Activated CD8-positive, alpha-beta T cell treated with anti-CD3 and anti-CD28 coated beads, Interleukin-2, amount 10 ng/mL, durations not matched to agents 7 days and 5 days (primary cell): Measurements from ENCODE around the gene LRRC2. TPM values are rescaled to one million over a fixed set of nuclear protein-coding genes. Genes with fewer than 3 reads are reported as not detected.
"Not testable (repeated sequence)": the region's sequence is repeated elsewhere in the genome, so short reads cannot be mapped to it uniquely, and the experiment has no call there.

Experiments used
- ATAC-seq: fragments of 150-1000 bp; cut with Tn5 transposase; one replicate; pipeline ENCODE4 v1.10.0; 2021; ENCODE audit warnings: moderate library complexity
- CTCF ChIA-PET: fragments of 350-600 bp; sonication (Branson Sonifier 250); formaldehyde crosslinking; loops from one replicate; lab custom pipeline; 2021; ENCODE audit warnings: antibody characterized with exemption; lab: Charles Lee
- POLR2A ChIA-PET: fragments of 350-600 bp; sonication (Branson Sonifier 250); formaldehyde crosslinking; loops from one replicate; lab custom pipeline; 2021; ENCODE audit warnings: antibody characterized with exemption; lab: Charles Lee
- DNase-seq: peaks from one replicate; pipeline ENCODE4 v3.0.0-alpha.2; 2020
- H3K27ac Mint-ChIP-seq: one replicate; pipeline ENCODE4 v1.8.0; 2021; ENCODE audit warnings: mild to moderate bottlenecking, mixed read lengths
- H3K27me3 Mint-ChIP-seq: one replicate; pipeline ENCODE4 v1.8.0; 2021; ENCODE audit warnings: low read depth, mixed read lengths
- H3K36me3 Mint-ChIP-seq: one replicate; pipeline ENCODE4 v1.8.0; 2021; ENCODE audit warnings: low read depth, mixed read lengths
- H3K4me1 Mint-ChIP-seq: one replicate; pipeline ENCODE4 v1.8.0; 2021; ENCODE audit warnings: low read depth, mixed read lengths
- H3K4me3 Mint-ChIP-seq: one replicate; pipeline ENCODE4 v1.8.0; 2021; ENCODE audit warnings: mild to moderate bottlenecking, mixed read lengths
- H3K9me3 Mint-ChIP-seq: one replicate; pipeline ENCODE4 v1.8.0; 2022; ENCODE audit warnings: mixed read lengths; ENCODE audit not compliant: insufficient read depth
- total RNA-seq, 2 experiments: library from RNA; stranded (reverse); gene quantifications; one replicate each; pipeline ENCODE4 v1.2.3, GENCODE V29; 2021

The LRRC2 gene
- total RNA-seq, 2 experiments from 2014 or later = 0.11 TPM; not detected in 1

DNA sequence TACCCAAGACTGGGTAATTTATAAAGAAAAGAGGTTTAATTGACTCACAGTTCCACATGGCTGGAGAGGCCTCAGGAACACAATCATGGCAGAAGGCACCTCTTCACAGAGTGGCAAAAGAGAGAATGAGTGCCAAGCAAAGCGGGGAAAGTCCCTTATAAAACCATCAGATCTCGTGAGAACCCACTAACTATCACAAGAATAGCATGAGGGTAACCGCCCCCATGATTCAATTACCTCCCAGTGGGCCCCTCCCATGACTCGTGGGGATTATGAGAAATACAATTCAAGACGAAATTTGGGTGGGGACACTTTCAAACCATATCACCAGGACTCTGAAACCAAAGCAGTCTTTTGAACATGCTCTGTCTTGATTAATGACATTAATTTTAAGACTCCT lies 61.3 kb downstream of the LRRC2 start:
- POLR2A ChIA-PET = no interaction called here
- H3K4me1 Mint-ChIP-seq = peaks cover 13% of the 10 kb centered on the region
- H3K27ac Mint-ChIP-seq = no peak overlapping the region
- H3K27me3 Mint-ChIP-seq = peaks cover 10% of the 10 kb centered on the region
- peaks cover 8% of the 10 kb centered on the region for H3K9me3 Mint-ChIP-seq
- DNase-seq (peak; percentile 21), ATAC-seq (no peak)
- CTCF ChIA-PET = no interaction called here
- no peaks in the 10 kb centered on the region for H3K36me3 Mint-ChIP-seq
- H3K4me3 Mint-ChIP-seq = no peak overlapping the region

DNA sequence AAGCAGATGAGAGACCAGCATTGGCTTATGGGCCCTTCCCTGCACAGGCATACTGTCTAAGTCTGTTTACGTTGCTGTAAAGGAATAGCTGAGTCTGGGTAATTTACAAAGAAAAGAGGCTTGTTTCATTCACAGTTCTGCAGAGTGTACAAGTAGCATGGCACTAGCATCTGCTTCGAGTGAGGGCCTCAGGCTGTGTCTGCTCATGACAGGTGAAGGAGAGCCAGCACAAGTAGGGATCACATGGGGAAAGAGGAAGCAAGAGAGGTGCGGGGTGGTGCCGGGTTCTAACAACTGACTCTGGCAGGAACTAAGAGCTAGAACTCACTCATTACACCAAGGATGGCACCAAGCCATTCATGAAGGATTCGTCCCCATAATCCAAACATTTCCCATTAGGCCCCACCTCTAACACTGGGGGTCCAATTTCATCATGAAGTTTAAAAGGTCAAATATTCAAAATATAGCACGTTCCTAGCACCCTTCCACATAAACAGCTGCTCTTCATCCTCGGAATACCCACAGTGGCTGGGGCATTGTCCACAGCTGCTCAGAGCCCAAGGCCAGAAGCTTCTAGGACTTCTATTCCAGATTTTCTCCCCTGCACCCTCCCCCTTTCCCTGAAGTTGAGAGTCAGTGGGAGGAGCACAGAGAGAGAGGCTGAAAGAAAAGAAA lies 62.8 kb downstream of the LRRC2 start:
- Mint-ChIP-seq H3K4me1 (peaks cover 13% of the 10 kb centered on the region), H3K4me3 (no peak overlapping the region), H3K9me3 (peaks cover 8% of the 10 kb centered on the region), H3K27ac (no peak overlapping the region), H3K27me3 (peaks cover 9% of the 10 kb centered on the region), H3K36me3 (no peaks in the 10 kb centered on the region)
- ATAC-seq (no peak), DNase-seq (peak; percentile 15)
- ChIA-PET CTCF (interaction anchor here (1.7 to 9.4 kb wide), 4 partner anchors 9 to 126 kb away, joined by 7 to 74 read pairs (median 8); no protein-coding TSS in a partner anchor), POLR2A (no interaction called here)

DNA sequence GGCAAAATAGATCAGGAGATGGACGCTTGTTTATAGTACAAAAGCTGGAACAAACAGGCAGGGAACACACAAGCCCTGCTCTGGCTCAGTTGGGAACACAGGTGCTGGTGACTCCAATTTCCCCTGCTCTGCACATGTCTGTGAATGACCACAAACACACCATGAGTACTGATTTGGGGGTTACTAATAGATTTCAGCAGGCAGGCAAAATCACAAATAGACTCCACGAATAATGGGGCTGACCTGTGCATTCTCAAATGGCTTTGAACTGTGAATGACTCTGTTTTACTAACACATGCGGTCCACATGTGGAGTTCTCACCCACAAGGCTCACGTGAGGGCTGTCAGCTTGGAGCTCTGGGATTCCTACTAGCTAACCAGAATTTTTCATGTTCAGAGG lies 64.4 kb downstream of the LRRC2 start:
- Mint-ChIP-seq H3K27me3 (peaks cover 5% of the 10 kb centered on the region), H3K9me3 (peaks cover 8% of the 10 kb centered on the region), H3K4me1 (peaks cover 13% of the 10 kb centered on the region), H3K4me3 (no peak overlapping the region), H3K36me3 (no peaks in the 10 kb centered on the region), H3K27ac (no peak overlapping the region)
- CTCF ChIA-PET = interaction anchor here (2.1 to 9.4 kb wide), 3 partner anchors 11 to 128 kb away, joined by 8 to 74 read pairs (median 9); no protein-coding TSS in a partner anchor
- POLR2A ChIA-PET = no interaction called here
- no peak for ATAC-seq
- peak; percentile 16 for DNase-seq

DNA sequence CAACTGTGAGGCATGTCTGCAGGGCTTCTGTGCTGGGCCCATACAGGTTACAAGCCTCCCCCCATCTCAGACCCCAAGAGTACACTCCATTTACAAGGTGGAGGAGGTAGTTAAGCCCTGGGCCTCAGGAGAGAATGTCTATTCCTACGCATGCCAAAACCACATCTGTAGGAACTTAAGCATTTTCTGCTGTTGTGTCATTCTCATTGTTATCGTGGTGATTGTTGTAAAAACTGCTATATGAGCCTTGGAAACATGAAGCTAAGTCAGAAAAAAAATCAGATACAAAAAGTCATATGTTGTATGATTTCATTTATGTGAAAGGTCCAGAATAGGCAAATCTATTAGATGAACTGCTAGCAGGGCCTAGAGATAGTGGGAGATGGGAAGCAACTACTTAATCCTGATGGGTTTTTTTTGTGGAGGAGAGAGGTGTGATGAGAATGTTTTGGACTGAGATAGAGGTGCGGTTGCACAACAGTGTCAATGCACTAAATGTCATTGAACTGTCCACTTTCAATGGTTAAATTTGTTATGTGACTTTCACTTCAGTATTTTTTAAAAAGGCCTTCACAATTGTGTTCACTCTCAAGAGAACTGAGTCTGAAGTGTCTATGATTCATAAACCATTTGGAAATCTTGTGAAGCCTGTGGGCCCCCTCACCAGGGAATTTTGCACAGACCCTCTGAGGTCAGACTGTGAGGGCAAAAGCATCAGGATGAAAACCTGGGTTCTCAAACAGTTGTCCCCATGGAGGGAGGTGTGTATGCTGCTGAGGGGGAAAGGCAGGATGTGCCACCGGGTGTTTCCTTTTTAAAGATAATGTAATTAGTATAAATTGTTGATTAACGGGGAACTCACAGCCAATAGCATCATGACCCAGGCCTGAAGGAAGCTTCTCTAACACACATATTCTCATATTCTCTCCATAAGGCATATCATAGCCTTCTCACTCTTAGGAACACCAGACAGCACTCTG lies 65.2 kb downstream of the LRRC2 start:
- ATAC-seq (no peak), DNase-seq (peak; percentile 12)
- peaks cover 8% of the 10 kb centered on the region for H3K9me3 Mint-ChIP-seq
- no peak overlapping the region for H3K27ac Mint-ChIP-seq
- CTCF ChIA-PET = interaction anchor here (2.8 to 9.4 kb wide), 2 partner anchors 12 to 128 kb away, joined by 9 to 74 read pairs; no protein-coding TSS in a partner anchor
- H3K36me3 Mint-ChIP-seq = no peaks in the 10 kb centered on the region
- peaks cover 13% of the 10 kb centered on the region for H3K4me1 Mint-ChIP-seq
- H3K4me3 Mint-ChIP-seq = no peak overlapping the region
- peaks cover 2% of the 10 kb centered on the region for H3K27me3 Mint-ChIP-seq
- POLR2A ChIA-PET = no interaction called here

DNA sequence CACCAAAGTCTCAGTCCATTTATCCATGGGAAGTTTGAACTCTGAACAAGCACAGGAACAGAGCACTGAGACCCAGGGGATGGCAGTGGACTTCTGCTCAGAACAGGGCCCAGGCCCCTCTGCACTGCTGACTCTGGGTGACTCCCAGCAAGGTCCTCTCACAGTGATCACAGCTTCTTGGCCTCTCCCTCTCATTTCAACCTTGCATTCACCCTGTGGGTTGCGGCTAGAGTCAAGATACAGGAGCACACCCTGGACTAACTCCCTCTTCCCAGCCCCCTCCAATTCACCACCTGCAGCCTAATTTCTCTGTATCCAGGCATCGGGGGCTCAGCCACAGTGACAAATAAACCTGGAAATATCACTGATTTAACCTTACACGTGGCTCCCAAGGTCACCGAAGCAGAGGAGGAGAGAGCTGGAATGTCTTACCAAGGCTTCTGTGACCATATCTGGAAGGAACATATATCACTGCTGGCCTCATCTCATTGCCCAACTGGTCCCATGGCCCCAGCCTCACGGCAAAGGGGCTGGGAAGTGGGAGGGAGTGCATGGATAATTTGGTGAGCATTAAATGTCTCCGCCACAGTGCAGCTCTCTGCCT lies 67.1 kb downstream of the LRRC2 start:
- POLR2A ChIA-PET = interaction anchor here (0.8 kb wide), 1 partner anchor 44 kb away, joined by 3 read pairs; no protein-coding TSS in a partner anchor
- H3K27me3 Mint-ChIP-seq = no peaks in the 10 kb centered on the region
- H3K4me1 Mint-ChIP-seq = peaks cover 4% of the 10 kb centered on the region
- ATAC-seq = no peak
- CTCF ChIA-PET = interaction anchor here (1.8 to 9.4 kb wide), 4 partner anchors 10 to 131 kb away, joined by 5 to 74 read pairs (median 26); no protein-coding TSS in a partner anchor
- H3K36me3 Mint-ChIP-seq = no peaks in the 10 kb centered on the region
- H3K4me3 Mint-ChIP-seq = no peak overlapping the region
- no peak overlapping the region for H3K27ac Mint-ChIP-seq
- DNase-seq = no peak
- no peaks in the 10 kb centered on the region for H3K9me3 Mint-ChIP-seq

DNA sequence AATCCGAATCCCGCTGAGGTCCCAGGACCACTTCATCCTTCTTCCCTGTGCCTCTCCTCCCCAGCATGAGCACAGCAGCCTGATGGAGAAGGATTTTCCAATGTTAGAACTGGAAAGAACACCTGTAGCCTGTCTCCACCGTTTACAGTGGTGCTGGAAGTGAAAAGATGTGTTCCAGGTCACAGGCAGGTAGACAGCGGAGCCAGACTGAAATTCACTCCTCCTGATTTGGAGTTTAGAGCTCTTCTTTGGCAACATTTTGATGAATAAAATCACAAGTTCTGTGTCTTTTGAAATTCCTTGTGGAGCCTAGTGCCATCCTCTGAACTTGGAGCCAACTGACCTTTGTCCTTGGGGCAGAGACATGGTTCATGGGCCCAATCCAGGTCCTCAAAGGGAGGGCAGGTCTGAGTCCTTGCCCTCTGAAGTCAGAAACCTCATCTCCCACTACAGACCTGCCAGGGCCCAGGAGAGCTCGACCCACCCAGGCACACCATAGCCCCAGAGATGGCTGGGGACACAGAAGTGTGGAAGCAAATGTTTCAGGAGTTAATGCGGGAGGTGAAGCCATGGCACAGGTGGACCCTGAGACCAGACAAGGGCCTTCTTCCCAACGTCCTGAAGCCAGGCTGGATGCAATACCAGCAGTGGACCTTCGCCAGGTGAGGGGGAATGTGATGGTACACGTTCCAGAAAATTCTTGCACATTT lies 68.4 kb downstream of the LRRC2 start, which contains the start of gene RTP3:
Gene RTP3 (plus strand): TSS at position 421 of the 710 bp plus-strand sequence. CDS start 87 bp downstream, at position 508.
- ChIA-PET POLR2A (no interaction called here), CTCF (interaction anchor here (1.2 to 9.4 kb wide), 6 partner anchors 9 to 132 kb away, joined by 4 to 74 read pairs (median 18); no protein-coding TSS in a partner anchor)
- no peak for ATAC-seq
- Mint-ChIP-seq H3K9me3 (no peaks in the 10 kb centered on the region), H3K27ac (no peak within 1 kb of the TSS), H3K36me3 (no peaks in the 10 kb centered on the region), H3K27me3 (no peaks in the 10 kb centered on the region), H3K4me3 (no peak within 1 kb of the TSS), H3K4me1 (peaks cover 2% of the 10 kb centered on the region)
- no peak for DNase-seq

DNA sequence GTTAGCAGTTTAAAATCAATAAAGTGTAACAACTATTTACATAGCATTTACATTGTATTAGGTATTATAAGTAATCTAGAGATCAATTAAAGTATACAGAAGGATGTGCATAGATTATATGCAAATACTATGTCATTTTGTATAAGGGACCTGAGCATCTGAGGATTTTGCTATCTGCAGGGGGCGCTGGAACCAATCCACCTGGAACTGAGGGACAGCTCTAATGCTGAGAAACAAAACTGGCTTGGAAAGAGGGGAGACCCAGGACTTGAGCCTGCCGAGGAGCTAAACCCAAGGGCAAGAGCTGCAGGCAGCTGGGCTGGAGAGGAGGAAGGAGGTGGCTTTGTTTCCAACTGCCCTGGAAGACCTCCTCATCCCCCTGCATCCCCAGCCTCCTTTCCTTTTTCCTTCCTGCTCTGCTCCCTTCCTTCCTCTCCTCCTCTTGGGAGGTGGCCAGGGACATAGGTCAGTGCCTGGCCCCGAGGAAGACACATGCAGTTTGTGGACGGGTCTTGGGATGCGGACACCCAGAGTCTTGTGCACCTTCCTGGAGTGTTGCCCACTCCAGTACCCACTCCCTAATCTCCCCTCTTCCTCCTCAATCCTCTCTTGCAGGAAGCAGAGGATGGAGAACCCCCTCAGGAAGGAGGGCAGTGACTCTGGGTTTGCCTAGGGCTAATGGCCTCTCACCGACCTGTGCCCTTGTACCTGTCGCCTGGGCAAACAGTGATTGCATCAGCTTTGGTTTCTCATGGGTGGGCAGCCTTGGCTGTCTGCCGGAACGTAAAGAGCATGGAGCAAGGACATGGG lies 69.2 kb downstream of the LRRC2 start:
- DNase-seq (peak; percentile 64), ATAC-seq (no peak)
- Mint-ChIP-seq H3K4me1 (peaks cover 2% of the 10 kb centered on the region), H3K27me3 (no peaks in the 10 kb centered on the region), H3K9me3 (no peaks in the 10 kb centered on the region), H3K4me3 (no peak overlapping the region), H3K27ac (no peak overlapping the region), H3K36me3 (no peaks in the 10 kb centered on the region)
- CTCF ChIA-PET = interaction anchor here (1.0 to 9.4 kb wide), 13 partner anchors 8 to 137 kb away, joined by 3 to 74 read pairs (median 7); no protein-coding TSS in a partner anchor
- POLR2A ChIA-PET = no interaction called here

DNA sequence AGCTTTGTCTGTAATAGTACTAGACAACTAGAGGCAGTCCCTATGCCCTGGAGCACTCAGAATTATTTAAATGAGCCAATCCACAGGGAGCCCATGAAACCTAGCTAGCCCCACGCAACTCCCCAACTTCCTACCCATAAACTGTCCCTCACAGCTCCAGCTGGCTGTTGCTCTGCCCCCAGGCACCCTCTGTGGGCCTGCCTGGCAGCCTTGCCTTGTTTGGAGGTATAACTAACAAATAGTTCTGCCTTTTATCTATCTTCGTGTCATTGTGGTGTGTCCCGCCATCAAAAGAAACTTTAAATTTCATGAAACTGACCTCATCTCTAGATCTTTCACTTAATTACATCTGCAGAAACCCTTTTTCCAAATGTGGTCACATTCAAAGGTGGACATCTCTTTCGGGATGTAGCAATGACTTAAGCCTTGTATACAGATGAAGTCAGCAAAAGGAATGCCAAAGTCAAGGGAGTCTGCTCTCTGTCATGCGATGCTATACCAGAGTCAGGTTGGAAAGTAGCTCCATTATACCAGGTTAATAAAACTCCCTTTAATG lies 70.1 kb downstream of the LRRC2 start:
- Mint-ChIP-seq H3K4me3 (no peak overlapping the region), H3K36me3 (no peaks in the 10 kb centered on the region), H3K27ac (no peak overlapping the region), H3K27me3 (no peaks in the 10 kb centered on the region), H3K9me3 (no peaks in the 10 kb centered on the region), H3K4me1 (peaks cover 7% of the 10 kb centered on the region)
- ATAC-seq (no peak), DNase-seq (no peak)
- POLR2A ChIA-PET = no interaction called here
- CTCF ChIA-PET = interaction anchor here (1.0 to 9.4 kb wide), 11 partner anchors 7 to 138 kb away, joined by 3 to 74 read pairs (median 7); no protein-coding TSS in a partner anchor

DNA sequence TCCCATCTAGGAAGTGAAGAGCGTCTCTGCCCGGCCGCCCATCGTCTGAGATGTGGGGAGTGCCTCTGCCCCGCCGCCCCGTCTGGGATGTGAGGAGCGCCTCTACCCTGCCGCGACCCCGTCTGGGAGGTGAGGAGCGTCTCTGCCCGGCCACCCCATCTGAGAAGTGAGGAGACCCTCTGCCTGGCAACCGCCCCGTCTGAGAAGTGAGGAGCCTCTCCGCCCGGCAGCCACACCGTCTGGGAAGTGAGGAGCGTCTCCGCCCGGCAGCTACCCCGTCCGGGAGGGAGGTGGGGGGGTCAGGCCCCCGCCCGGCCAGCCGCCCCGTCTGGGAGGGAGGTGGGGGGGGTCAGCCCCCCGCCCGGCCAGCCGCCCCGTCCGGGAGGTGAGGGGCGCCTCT lies 71.6 kb downstream of the LRRC2 start:
- DNase-seq, CTCF ChIA-PET, H3K9me3 Mint-ChIP-seq, H3K27me3 Mint-ChIP-seq, ATAC-seq, H3K4me3 Mint-ChIP-seq, H3K27ac Mint-ChIP-seq, H3K36me3 Mint-ChIP-seq, POLR2A ChIA-PET: not testable (repeated sequence)
- peaks cover 16% of the 10 kb centered on the region for H3K4me1 Mint-ChIP-seq
